ENCODE results near the gene EEF1AKMT2. TPM values are rescaled to one million over a fixed set of nuclear protein-coding genes. Genes with fewer than 3 reads are reported as not detected.

The EEF1AKMT2 gene
- total RNA-seq, 2 donors from 2014 or later, result 5.7 to 10.4 TPM

- Histone ChIP-seq H3K27me3 (replicated peaks; ENCODE audit: insufficient read depth) (no peaks in the 10 kb centered on the region), H3K36me3 (no peaks in the 10 kb centered on the region), H3K4me3 (no peak overlapping the region), H3K4me1 (ENCODE audit: control insufficient read depth in 1 of 2, low read depth in 2 of 2) (peaks cover 29 to 49% of the 10 kb centered on the region in 2 donors), H3K9me3 (no peaks in the 10 kb centered on the region), H3K27ac (peak overlapping the region; percentile 9 to 56)
- ATAC-seq (ENCODE audit: insufficient number of reproducible peaks, low FRiP score, low read depth), result no peak
- DNase-seq (ENCODE audit: low spot score), result no peak
- no peak for TF ChIP-seq CTCF (IDR thresholded peaks at IDR 0.05)
Observed at GRCh38 chr10:124728830-124729661, 62.6 kb downstream of the EEF1AKMT2 start.

GRCh38 chr10:124728071-124728829 lies 63.4 kb downstream of the EEF1AKMT2 start:
- DNase-seq (ENCODE audit: low spot score) (no peak), ATAC-seq (ENCODE audit: insufficient number of reproducible peaks, low FRiP score, low read depth) (no peak)
- Histone ChIP-seq H3K4me1 (ENCODE audit: control insufficient read depth in 1 of 2, low read depth in 2 of 2) (peaks cover 30 to 49% of the 10 kb centered on the region in 2 donors), H3K4me3 (no peak overlapping the region), H3K27me3 (replicated peaks; ENCODE audit: insufficient read depth) (no peaks in the 10 kb centered on the region), H3K36me3 (no peaks in the 10 kb centered on the region), H3K27ac (peak overlapping the region in 1 of 2 donors; percentile 56), H3K9me3 (no peaks in the 10 kb centered on the region)
- TF ChIP-seq CTCF (IDR thresholded peaks at IDR 0.05), result no peak

- peaks cover 33 to 49% of the 10 kb centered on the region in 2 donors for H3K4me1 ChIP-seq (ENCODE audit: control insufficient read depth in 1 of 2, low read depth in 2 of 2)
- no peaks in the 10 kb centered on the region for H3K36me3 ChIP-seq
- no peaks in the 10 kb centered on the region for H3K27me3 ChIP-seq (replicated peaks; ENCODE audit: insufficient read depth)
- TF ChIP-seq CTCF (IDR thresholded peaks at IDR 0.05), result no peak
- DNase-seq (ENCODE audit: low spot score) (no peak), ATAC-seq (ENCODE audit: insufficient number of reproducible peaks, low FRiP score, low read depth) (no peak)
- H3K4me3 ChIP-seq, result no peak overlapping the region
- H3K27ac ChIP-seq, result peak overlapping the region in 1 of 2 donors; percentile 23
- H3K9me3 ChIP-seq, result no peaks in the 10 kb centered on the region
Observed at GRCh38 chr10:124727361-124727960, 64.2 kb downstream of the EEF1AKMT2 start.

GRCh38 chr10:124725791-124726190 lies 65.9 kb downstream of the EEF1AKMT2 start:
- H3K4me1 ChIP-seq (ENCODE audit: control insufficient read depth in 1 of 2, low read depth in 2 of 2), result peaks cover 41 to 63% of the 10 kb centered on the region in 2 donors
- no peaks in the 10 kb centered on the region for H3K36me3 ChIP-seq
- no peak overlapping the region for H3K27ac ChIP-seq
- H3K4me3 ChIP-seq, result no peak overlapping the region
- H3K27me3 ChIP-seq (replicated peaks; ENCODE audit: insufficient read depth), result no peaks in the 10 kb centered on the region
- no peaks in the 10 kb centered on the region for H3K9me3 ChIP-seq
- TF ChIP-seq CTCF (IDR thresholded peaks at IDR 0.05), result no peak
- ATAC-seq (ENCODE audit: insufficient number of reproducible peaks, low FRiP score, low read depth) (no peak), DNase-seq (ENCODE audit: low spot score) (no peak)

- Histone ChIP-seq H3K9me3 (no peaks in the 10 kb centered on the region), H3K36me3 (no peaks in the 10 kb centered on the region), H3K4me1 (ENCODE audit: control insufficient read depth in 1 of 2, low read depth in 2 of 2) (peaks cover 41 to 68% of the 10 kb centered on the region in 2 donors), H3K27me3 (replicated peaks; ENCODE audit: insufficient read depth) (no peaks in the 10 kb centered on the region), H3K4me3 (no peak overlapping the region), H3K27ac (no peak overlapping the region)
- ATAC-seq (ENCODE audit: insufficient number of reproducible peaks, low FRiP score, low read depth) (no peak), DNase-seq (ENCODE audit: low spot score) (no peak)
- no peak for TF ChIP-seq CTCF (IDR thresholded peaks at IDR 0.05)
Observed at GRCh38 chr10:124725171-124725631, 66.5 kb downstream of the EEF1AKMT2 start.
